ENCODE data around the gene PLEKHH3.
"Not testable (repeated sequence)": the region's sequence is repeated elsewhere in the genome, so short reads cannot be mapped to it uniquely, and the experiment has no call there.

PLEKHH3 gene

GRCh38 chr17:42669977-42670788 is 6.6 kb downstream of the PLEKHH3 start:
- peak; percentile 32 for DNase-seq

DNA sequence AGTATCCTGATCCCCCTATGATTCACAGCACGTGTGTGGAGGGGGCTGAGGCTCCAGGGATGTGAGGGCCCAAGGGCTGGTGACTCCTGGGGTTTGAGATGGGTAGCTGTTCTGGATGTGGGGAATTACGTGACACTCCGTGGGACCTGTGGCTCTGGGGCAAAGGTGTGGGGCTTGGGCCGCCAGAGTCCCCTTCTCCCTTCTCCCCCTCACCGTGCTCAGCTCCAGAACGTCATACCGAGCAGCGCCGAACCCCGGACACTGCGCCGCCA is 7.2 kb downstream of the PLEKHH3 start:
- DNase-seq: no peak

GRCh38 chr17:42667088-42667951 is 9.5 kb downstream of the PLEKHH3 start:
- DNase-seq: no peak

- not testable (repeated sequence) for DNase-seq
Measured at GRCh38 chr17:42666126-42666525, 10.7 kb downstream of the PLEKHH3 start.

DNA sequence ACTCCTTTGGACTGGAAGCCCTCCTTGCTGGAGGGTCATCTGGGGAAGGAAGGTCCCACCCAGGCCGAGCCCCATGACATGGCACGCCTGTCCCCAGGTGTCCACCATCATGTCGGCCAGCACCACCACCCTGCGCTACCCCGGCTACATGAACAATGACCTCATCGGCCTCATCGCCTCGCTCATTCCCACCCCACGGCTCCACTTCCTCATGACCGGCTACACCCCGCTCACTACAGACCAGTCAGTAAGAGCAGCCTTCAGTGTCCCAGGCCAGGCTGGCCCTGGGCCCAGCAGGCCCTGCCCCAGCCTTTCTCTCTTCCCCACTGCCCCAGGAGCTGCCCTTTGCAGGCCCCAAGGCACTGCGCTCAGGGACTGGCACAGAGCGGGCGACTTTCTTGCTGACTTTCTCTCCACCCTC is 11.2 kb downstream of the PLEKHH3 start:
- DNase-seq: no peak

DNA sequence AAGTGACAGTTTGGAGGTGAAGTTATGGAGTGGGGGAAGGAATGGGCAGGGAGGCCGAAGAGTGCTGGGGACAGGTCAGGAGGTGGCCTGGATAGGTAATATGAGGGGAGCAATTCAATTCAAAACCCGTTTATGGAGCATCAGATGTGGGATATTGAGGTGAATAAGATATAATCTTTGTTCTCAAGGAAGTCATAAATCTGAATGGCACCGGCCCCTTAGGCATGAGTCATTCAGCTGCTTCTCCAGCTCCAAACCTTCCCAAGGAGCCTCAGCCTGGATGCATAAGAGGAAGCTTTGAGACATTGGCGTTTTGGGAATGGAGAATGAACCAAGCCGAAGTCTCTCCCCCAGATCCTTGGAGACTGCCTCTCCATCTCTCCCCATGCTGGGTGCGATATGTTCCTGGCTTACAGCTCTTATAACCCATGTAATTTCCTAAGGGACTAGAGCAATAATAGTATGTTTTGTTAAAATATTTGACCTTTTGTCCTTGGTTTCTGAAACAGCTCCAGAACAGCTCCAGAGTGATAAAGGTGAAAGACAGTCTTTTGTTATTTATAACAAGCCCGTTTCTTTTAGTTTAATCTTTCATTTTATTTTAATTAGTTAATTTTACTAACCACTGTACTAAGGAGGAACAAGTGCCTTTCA is 16.0 kb downstream of the PLEKHH3 start:
- DNase-seq: no peak

GRCh38 chr17:42659932-42660274 is 16.9 kb downstream of the PLEKHH3 start:
- DNase-seq: not testable (repeated sequence)

DNA sequence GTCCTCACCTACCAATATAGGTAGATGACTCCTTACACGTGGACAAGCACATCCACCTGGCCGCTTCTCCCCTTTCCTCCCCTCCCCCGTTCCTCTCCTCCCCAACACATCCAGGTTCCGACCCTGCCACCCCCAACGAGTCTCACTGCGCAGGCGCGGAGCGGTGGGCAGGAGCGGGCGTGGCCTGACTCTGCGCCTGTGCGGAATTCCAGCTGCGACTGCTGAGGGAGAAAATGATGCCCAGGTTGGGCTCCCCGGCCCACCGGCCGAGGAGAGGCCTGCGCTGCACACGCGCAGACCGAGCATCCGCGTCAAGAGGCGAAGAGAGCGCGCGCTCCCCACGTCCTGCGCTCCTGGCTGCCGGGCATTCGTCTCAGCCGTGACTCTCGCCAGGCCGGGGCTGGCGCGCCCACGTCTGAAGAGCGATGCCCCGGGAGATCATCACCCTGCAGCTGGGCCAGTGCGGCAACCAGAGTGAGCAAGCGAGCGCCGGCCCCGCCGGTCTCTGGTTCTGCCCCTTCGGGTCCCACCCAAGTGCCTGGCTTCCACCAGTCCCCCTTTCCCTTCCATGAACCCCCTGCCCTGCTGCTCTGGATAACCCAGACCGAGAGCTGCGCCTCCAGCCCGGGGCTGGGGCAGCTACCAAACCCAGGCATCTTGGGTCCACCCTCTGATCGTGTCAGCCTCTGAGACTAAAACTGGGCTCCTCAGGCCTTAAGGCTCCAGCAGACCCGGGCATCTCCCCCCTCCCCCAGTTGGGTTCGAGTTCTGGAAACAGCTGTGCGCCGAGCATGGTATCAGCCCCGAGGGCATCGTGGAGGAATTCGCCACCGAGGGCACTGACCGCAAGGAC is 17.5 kb downstream of the PLEKHH3 start, which contains the start of gene TUBG2:
Gene TUBG2, plus strand, starts transcription at position 206 of the 853 bp plus-strand sequence. Its CDS starts 220 bp downstream, at position 426.
- peak; percentile 61 for DNase-seq

DNA sequence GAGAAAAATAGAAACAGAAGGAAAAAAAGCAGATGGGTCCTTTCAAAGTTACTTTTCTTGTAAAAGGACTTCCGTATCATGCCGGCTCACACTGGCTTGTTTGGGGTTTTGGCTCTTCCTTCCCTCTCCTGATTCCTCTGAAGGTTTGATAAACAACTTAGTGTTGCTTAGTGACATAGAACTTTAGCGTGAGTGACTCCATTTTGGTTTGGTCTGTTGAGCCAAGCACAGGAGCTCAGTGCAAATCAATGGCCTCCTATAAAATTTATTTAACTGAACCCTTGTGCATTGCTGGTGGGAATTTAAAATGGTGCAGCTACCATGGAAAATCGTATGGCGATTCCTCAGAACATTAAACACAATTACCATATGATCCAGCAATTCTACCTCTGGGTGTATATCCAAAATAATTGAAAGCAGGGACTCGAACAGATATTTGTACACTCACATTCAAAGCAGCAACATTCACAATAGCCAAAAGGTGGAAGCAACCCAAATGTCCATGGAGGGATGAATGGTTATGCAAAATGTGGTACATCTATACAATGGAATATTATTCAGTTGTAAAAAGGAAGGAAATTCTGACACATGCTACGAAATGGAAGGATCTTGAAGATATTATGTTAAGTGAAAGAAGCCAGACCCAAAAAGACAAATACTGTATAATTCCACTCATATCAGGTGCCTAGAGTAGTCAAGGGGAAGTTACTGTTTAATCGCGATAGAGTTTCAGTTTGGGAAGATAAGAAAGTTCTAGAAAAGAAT is 18.8 kb downstream of the PLEKHH3 start:
- no peak for DNase-seq

- DNase-seq: no peak
Measured at GRCh38 chr17:42655528-42655927, 21.3 kb downstream of the PLEKHH3 start.

DNA sequence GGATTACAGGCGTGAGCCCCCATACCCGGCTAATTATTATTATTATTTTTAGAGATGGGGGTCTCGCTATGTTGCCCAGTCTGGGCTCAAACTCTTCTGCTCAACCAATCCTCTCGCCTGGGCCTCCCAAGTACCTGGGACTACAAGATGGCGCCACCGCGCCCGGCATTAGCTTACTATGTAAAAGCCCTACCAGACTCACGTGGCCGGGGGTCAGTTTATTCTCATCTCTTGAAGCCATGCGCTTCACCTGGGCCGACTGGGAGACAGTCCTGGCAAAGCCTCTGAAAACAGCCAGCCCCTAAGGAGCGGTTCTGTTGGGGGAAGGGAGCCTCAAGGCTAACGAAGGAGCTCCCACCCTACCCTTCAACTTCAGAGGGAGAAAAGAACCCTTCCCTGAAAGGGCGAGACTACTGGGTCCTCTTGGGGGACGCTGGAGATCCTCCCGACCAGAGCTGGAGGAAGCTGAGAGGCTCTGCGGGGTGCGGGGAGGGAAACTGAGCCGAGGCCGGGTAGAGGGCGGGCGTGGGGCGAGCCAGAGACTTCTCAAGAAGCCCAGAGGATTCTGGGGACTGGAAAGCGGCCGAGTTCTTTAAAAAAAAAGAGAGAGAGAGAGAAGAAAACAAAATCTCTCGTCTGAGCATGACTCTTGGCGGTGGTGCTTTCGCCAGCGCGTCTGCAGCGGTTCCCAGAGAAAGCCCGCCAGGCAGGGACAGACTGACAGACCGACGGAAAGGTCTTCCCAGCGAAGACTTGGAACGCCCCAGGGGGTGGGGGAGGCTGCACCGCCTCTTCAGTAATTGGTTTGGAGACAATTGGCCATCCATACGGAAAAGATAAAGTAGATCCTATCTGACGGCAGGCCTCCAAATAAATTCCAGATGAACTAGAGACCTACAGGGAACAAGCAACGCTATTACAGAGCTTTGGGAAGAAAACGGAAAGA is 23.3 kb downstream of the PLEKHH3 start:
- no peak for DNase-seq

DNA sequence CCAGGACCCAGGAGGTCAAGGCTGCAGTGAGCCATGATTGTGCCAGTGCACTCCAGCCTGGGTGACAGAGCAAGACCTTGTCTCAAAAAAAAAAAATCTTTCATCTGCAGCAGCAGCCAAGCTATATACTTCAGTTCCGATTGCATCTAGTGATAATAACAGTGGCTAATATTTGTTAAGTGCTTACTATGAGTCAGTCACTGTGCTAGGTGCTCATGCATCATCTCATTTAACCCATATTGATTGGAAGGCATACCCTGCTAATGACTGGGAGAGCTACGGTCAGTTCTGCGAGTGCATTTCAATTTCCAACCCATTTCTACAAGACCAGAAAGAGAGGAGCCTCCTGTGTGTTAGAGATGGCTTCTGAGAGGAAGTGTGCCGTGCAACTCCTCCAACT is 25.4 kb downstream of the PLEKHH3 start:
- no peak for DNase-seq

GRCh38 chr17:42647778-42648177 is 29.0 kb downstream of the PLEKHH3 start:
- DNase-seq: no peak

- no peak for DNase-seq
Measured at GRCh38 chr17:42642336-42642735, 34.5 kb downstream of the PLEKHH3 start.

DNA sequence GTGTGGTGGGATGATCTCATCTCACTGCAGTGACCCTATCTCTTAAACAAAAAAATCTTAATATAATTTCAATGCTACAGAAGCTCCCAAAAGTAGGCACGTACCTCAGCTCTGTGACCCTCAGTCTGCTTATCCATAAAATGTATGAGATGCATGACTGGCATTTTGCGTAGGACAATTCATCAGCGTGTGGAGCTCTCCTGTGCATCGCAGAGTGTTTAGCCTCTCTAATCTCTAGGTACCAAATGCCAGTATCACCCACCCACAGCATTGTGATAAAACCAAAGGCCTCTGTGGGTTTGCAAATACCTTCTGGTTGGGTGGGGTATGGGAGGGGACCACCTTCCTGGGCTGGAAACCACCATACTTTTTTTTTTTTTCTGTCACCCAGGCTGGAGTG is 36.7 kb downstream of the PLEKHH3 start:
- DNase-seq: no peak

GRCh38 chr17:42639525-42640113 is 37.2 kb downstream of the PLEKHH3 start:
- DNase-seq: no peak

- DNase-seq: no peak
Measured at GRCh38 chr17:42632949-42633444, 43.8 kb downstream of the PLEKHH3 start.

- no peak for DNase-seq
Measured at GRCh38 chr17:42629411-42630009, 47.3 kb downstream of the PLEKHH3 start.

- not testable (repeated sequence) for DNase-seq
Measured at GRCh38 chr17:42627032-42627764, 49.6 kb downstream of the PLEKHH3 start.

Measured in activated gamma-delta T cell treated with Interleukin-2 at 50 U/mL for 16 hours (primary cell).